GM18502 (cell line): ENCODE results near the gene SWAP70.

Source experiments
- ATAC-seq: cut with Tn5 transposase; IDR thresholded peaks from one replicate; pipeline ENCODE4 v1.9.1; 2021; ENCODE audit warnings: mild to moderate bottlenecking; ENCODE audit not compliant: unreplicated experiment, poor library complexity

The SWAP70 gene

GRCh38 chr11:9771071-9771511, 107.2 kb downstream of the SWAP70 start:
- ATAC-seq: no peak

- no peak for ATAC-seq
These were observed 108.3 kb downstream of the SWAP70 start for GRCh38 chr11:9772218-9772617.

GRCh38 chr11:9773524-9773923, 109.6 kb downstream of the SWAP70 start:
- ATAC-seq: no peak

- no peak for ATAC-seq
These were observed 110.2 kb downstream of the SWAP70 start for GRCh38 chr11:9774109-9774508.

- ATAC-seq: no peak
These were observed 110.9 kb downstream of the SWAP70 start for GRCh38 chr11:9774591-9775397.

GRCh38 chr11:9775398-9775779, 111.5 kb downstream of the SWAP70 start:
- ATAC-seq: no peak

- ATAC-seq: no peak
These were observed 112.3 kb downstream of the SWAP70 start for GRCh38 chr11:9776203-9776602.

- no peak for ATAC-seq
These were observed 113.2 kb downstream of the SWAP70 start for GRCh38 chr11:9777066-9777465.

- no peak for ATAC-seq
These were observed 113.6 kb downstream of the SWAP70 start for GRCh38 chr11:9777525-9777924.

- no peak for ATAC-seq
These were observed 117.1 kb downstream of the SWAP70 start for GRCh38 chr11:9780929-9781328.

GRCh38 chr11:9783986-9784385, 120.1 kb downstream of the SWAP70 start:
- ATAC-seq: no peak

- ATAC-seq: no peak
These were observed 120.9 kb downstream of the SWAP70 start for GRCh38 chr11:9784602-9785315.

GRCh38 chr11:9787260-9787659, 123.4 kb downstream of the SWAP70 start:
- no peak for ATAC-seq

- no peak for ATAC-seq
These were observed 124.2 kb downstream of the SWAP70 start for GRCh38 chr11:9787981-9788521.

GRCh38 chr11:9789910-9790309, 126.0 kb downstream of the SWAP70 start:
- ATAC-seq: no peak

GRCh38 chr11:9790703-9791102, 126.8 kb downstream of the SWAP70 start:
- no peak for ATAC-seq

- ATAC-seq: no peak
These were observed 132.4 kb downstream of the SWAP70 start for GRCh38 chr11:9796266-9796665.

- no peak for ATAC-seq
These were observed 133.0 kb downstream of the SWAP70 start for GRCh38 chr11:9796854-9797253.

GRCh38 chr11:9797300-9797699, 133.4 kb downstream of the SWAP70 start:
- no peak for ATAC-seq

- no peak for ATAC-seq
These were observed 136.0 kb downstream of the SWAP70 start for GRCh38 chr11:9799886-9800285.

GRCh38 chr11:9802291-9802861, 138.5 kb downstream of the SWAP70 start:
- no peak for ATAC-seq
